GM18508 (cell line): ENCODE data around the gene DAB1.

ENCODE experiments used
- ATAC-seq: cut with Tn5 transposase; IDR thresholded peaks from one replicate; pipeline ENCODE4 v1.9.1; 2021; ENCODE audit warnings: moderate number of reproducible peaks; ENCODE audit not compliant: insufficient read depth, unreplicated experiment

DAB1 gene

DNA sequence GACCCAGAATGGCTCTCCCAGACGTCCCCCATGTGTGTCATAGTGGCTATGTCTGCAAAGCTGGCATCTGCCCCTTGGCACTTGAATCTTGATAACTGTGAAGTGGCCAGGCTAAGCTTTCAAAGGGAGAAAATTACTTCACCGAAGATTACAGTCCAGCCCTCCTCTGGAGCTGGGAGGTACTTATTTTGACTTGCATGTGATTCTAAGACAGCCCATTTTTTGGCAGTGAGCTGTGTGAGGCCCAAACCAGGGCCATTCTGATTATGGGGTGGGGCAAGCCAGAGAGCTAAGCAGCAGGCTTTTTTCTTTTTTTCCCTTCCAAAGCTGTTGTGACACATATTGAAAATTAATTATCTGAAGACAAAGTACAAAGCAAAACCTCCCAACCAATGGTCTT, 415.9 kb downstream of the DAB1 start:
- ATAC-seq: no peak

DNA sequence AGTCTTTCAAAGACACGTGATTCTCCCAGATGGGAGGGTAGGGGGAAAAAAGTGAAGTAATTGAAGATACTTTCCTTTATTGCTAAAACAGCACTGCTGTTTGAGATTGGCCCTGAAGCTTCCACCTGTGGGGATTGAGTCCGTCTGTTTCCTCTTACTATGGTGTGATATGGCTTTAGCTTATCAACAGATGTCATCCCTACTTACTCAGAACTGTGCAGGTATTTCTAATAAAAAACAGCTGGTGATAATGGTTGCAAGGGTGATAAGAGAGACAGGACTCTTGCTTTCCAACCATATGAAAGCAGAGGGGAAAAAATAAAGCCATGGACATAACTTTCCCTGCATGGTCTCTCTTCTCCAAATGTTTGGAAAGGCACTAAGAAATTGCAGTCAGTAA, 416.4 kb downstream of the DAB1 start:
- ATAC-seq: no peak

DNA sequence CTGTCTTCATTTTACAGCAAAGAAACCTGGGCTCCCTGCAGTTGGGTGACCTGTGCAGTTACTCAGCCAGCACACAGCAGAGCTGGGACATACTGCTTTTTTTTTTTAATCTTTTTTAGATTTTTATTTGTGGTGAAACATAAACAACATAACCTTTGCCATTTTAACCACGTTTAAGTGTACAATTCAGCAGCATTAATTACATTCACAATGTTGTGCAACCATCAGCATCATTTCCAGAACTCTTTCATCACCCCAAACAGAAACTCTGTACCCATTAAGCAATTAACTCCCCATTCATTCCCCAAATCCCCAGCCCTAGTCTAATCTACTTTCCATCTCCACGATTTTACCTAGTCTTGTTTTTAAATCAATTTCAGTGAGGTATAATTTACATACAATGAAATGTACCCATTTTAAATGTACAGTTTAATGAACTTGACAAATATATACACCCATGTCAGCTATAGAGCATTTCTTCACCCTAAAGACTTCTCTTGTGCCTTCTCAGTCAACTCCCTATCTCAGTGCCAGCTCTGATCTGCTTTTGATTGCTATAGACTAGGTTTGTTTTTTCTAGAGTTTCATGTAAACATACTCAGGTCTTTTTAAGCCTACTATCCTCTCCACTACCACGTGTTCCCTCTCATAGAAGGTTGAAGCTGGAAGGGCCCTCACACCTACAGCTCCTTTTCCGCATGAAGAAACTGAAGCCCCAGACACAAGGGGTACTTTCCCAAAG, 420.3 kb downstream of the DAB1 start:
- ATAC-seq: no peak

DNA sequence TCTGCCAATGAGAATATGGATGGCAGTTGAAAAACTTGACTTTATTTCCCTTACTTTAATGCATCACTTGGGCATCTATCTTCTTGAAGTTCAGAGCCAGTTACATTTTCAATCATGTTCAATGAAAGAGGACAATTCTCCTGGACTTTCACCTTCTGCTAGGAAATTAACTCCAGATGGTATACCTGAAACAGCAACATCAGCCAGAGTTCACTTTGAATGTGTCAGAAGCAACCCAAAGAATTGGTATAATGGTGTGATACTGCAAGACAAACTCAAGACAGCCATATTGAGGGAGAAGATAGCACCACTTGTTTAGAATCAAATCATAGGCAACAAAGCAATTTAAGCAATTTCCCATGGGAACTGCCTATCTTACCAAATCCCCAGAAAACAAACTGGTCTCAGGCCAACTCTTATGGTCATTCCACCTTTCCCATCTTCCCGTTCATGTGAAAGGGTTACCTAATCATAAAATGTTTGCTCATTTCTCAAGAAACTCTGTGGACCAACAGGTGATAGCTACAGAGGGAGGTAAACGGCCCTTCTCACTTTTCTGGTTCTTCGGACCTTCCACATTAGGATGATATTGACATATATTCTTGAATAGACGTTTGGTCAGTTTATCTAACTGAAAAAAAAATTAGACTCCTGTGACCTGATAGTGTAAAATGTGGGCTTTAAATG, 428.3 kb downstream of the DAB1 start:
- ATAC-seq: no peak

DNA sequence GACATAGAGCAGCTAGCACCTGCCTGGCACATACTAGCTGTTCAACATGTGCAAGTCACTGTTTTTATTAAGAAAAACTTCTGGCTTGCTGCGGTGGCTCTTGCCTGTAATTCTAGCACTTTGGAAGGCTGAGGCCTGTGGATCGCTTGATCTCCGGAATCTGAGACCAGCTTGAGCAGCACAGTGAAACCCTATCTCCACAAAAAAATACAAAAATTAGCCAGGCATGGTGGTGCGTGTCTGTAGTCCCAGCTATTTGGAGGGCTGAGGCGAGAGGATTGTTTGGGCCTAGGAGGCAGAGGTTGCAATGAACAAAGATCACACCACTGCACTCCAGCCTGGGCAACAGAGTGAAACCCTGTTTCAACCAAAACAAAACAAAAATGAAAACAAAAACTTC, 430.4 kb downstream of the DAB1 start:
- no peak for ATAC-seq

DNA sequence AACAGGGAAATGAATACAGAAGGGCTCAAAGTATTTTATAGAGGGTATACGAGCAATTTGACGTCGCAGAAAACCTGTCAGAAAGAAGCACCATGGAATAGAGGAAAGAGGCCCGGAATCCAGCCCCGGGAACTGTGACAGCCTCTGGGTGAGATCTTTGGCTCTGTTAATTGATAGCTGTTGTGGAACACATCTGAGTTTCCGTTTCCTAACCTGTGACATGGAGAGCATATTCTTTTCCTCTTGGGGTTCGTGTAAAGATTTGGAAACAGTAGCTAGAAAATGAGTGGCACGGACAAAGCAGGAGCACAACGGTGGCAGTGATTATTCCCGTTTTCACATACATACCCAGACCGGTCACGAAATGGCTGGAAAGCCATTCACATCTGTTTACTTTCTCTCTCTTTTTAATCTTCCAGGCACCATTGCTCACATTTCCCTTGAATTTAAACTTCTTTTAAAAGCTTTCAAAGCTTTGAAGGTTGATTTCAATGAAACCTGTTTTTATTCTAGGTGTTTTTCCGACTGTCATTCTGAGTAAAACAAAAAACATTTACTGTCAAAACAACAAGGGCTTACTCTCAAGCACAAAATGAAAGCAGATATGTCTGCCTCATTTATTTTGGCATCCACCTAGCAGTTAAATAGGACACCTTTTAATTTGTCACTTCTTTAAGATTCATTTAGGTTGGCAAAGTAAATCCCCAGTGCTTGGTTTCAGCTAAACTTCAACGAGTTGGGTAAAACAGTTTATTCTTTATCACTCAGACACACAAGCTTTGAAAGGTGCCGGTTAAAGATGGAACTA, 431.3 kb downstream of the DAB1 start:
- no peak for ATAC-seq

DNA sequence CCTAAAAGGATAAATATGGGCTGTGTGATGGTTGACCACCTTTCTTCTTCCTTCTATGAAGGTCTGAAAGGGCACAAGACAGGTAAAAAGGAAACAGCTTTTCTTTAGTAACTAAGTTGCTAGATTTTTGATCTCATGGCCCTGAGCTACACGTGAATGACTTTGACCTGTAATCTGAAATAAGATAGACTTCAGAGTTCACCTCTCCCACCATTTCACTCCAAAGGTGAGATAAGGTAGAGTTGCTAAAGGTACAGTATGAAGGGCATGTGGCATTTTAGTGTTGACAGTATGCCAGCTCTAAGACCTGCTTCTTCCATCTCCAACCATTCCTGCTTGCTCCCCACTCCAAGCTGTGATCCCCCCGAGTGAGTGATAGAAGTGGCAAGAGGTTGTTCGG, 432.3 kb downstream of the DAB1 start:
- ATAC-seq: no peak

DNA sequence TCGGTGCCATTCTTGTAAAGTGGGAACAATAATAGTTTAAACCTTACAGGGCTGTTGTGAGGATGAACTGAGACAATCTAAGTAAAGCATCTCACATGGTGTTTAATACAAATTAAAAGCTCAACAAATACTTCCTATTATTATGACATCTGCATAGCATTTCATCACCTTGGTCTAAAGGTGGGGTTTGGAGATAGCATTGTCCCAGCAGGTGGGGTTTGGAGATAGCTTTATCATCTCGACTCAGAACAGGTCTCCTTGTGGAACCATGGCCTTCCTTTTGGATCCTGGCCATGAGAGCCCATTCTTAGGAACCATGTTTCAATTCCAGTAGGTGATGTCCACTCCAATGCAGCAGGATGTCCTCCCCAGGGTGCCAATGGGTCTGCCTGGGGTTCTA, 437.5 kb downstream of the DAB1 start:
- ATAC-seq: no peak

DNA sequence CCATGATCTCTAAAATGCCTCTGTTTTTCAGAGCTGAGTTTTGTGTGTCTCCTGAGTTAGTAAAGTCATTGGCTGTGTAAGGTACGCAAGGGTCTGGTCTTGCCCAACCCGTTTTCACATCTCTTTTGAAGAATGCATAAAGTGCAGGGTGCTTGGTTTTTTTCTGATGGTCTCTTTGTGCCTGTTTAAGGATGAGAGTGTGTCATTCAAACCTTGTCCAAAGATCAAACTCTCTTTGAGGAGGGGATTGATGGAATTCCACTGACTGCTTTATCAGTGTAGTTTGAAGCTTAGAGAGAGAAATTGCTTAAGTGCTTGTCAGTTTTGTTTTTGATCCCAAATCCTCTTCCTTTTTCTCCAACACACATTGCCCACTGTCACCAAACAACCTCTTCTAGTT, 438.0 kb downstream of the DAB1 start:
- ATAC-seq: no peak

DNA sequence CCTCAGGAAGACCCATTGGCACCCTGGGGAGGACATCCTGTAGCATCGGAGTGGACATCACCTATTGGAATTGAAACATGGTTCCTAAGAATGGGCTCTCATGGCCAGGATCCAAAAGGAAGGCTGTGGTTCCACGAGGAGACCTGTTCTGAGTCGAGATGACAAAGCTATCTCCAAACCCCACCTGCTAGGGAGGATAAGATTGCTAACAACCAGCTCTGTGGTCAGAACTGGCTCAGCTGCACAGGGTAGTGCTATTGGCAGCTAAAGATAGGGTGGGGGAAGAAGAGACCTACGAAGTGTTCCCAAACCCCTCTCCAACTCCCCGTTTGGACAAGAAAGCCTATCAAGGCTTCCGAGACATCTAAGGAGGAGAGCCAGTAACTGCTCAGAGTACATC, 440.4 kb downstream of the DAB1 start:
- no peak for ATAC-seq

DNA sequence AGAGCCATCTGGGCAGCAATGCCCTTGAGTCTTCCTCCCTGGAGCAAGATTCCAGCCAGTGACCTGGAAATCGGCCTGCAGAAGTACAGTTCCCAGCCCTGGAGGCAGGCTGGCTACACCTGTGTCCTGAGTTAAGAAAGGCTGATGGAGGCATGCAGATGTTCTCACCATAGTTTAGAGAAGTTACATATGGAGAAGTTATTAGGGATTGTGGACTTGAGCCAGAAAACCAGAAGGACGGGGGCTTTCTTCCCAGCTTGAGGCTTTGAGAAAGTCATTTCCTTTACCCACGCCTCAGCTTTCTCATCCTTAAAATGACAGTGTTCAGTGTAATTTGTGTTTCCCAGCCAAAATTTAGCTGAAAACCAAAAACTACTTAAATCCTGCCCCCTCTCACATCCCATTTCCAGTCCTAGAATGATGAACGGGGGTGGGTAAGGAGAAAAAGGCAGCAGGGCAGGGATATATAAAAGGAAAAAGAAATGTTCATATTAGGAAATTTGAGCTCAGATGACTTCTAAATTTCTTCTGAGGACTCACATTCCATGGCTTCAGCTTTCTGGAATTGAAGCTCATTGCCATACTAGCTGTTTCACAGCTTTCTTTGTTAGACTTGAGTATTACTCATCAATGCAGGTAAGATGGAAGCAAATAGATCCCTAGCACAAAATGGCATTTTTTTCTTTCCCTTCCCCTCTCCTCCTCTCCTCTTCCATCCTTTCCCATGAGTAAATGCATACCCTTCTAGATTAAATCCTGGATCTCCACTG, 443.7 kb downstream of the DAB1 start:
- no peak for ATAC-seq

DNA sequence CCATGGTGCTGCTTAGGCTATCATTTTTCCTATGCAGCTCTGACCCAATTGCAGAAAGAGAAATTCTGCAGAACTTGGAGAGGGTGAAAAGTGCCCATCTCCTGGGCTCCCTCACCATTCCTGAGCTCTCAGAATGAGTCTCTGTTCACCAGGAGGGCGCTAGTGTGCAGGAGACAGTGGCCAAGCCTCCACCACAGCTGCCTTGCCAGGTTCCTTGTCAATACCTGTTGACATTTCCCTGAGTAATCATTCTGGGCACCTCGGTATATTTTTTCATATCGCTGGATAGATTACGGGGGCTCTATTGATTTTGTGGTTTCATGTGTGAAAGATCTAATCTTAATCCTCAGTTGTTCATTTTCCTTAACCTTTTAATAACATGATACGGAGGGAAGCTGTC, 445.0 kb downstream of the DAB1 start:
- ATAC-seq: no peak

DNA sequence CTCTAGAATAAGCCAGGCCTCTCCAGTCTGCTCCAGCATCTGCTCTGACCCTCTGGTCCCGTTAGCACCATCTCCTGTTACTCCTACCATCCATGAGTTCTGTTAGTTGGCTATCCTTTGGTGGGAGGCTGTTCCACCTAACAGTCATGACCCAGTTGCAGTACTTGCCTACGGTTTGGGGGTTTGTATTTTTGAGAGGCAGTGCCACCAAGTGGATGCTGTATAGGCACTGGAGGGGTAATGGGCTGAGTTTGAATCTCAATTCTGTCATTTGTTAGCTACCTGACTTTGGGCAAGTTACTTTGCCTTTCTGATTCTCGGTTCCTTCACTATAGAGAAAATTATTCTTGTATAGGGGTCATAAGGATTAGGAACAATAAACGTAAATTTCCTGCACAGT, 445.9 kb downstream of the DAB1 start:
- no peak for ATAC-seq

DNA sequence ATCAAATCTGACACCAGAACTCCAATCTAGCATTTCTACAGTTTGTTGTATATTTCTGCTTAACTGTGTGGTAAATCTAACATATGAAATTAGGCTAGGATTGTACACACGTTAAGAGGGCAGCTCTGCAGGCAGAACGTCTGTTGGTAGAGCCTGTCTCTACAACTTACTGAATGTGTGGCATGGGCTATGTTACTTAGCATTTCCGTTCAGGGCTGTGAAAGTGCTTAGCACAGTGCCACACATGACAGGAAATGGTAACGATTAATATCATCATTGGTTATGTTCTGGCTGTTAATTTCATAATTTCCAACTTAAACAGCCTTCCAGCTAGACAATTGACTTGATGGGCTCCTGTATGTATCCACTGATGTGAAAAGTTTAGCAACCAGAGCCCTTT, 448.4 kb downstream of the DAB1 start:
- no peak for ATAC-seq

DNA sequence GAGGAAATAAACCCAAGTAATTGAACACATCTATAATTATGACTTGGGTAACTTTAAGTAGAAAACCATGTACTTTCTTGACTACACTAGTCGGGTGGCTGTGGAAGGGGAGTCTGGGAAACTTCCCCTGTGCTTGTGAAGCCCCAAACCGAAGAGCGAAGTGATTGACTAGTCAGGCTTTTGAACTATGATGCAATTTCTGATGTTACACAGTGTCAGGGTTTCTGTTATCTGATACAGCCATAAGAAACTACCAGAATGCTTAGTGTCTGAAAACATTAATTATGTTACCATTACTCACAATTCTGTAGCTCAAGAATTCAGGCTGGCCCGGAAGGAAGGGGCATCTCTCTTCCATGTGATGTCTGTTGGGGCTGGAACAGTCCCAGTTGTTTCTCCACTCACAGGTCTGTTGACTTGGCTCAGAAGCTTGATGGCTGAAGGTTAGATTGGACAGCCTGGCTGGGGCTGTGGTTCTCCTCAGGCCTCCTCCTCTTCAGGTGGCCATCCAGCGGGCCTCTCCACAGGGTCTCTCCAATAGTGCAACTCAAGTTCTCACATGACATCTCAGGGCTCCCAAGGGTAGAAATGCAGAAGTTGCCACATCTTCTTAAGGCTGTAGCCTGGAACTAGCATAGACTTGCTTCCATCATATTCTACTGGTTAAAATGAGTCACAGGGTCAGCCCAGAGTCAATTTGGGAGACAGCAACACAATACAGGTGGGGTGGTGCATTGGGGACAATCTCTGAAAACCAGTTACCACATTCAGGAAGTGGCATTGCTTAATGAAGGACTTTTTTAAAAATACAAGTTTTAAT, 449.7 kb downstream of the DAB1 start:
- ATAC-seq: no peak

DNA sequence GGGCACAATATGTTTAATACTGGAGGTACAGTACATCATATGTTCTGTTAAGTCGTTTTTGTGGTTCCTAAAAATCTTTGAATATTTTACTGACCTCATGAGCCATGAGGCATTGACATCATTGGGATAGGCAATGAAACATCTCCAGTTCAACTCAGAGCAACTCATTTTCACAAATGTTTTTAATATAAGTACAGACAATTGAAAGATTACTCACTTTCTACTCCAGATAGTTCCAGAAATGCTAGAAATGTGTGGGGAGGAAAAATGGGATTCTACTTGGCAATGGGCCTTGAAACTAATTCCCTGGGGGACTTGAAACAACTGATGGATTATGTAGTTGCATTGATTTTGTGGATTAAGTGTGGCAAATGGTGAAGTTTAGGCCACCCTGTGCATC, 450.9 kb downstream of the DAB1 start:
- no peak for ATAC-seq

DNA sequence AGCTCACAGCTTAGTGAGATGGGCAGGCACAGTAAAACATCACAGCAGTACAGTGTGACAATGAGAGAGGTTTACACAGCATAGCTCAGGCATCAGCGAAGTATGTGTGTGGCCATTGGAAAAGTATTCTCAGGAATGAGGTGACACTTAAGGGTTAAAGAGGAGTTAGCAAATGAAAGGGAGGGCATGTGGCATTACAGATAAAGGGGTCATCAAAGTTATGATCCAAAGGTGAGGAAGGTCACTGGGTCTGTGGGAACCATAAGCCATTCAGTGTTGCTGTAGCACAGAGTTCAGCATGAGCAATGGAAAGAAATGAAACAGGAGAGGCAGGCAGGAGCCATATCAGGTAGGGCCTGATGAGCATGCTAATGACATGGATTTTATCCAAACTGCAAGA, 453.6 kb downstream of the DAB1 start:
- ATAC-seq: no peak

DNA sequence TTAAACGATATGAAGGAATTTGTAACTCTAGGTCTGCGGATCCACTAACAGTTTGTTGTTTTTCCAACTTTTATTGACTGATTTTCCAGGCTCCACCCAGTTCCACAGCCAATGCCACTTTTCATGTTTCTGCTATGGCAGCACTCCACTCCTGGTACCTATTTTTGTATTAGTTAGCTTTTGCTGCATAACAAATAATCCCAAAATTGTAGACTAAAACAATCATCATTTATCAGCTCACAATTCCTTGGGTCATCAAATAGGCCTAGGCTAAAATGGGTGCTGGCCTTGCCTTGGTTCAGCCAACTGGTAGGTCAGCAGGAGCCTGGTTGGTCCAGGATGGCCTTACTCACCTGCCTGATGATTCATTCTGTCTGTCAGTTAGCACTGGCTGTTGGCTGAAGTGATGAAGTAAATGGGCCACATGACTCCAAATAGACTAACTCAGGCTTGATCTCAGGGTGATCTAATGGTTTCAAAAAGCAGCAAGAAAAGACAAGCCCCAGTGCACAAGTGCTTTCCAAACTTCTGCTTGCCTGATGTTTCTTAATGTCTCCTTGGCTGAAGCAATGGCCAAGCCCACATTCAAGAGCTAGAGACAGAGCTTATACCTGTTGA, 454.9 kb downstream of the DAB1 start:
- ATAC-seq: no peak
